HepG2 (cell line): Measurements from ENCODE around the gene RELL1. TPM values are rescaled to one million over a fixed set of nuclear protein-coding genes. Genes with fewer than 3 reads are reported as not detected.

Experiments
- AGO1 ChIP-seq: fragments of 200-400 bp; formaldehyde crosslinking; IDR thresholded peaks from 2 replicates; pipeline ENCODE4 v1.6.1; 2017; ENCODE audit warnings: mild to moderate bottlenecking, low read depth, low read length, moderate library complexity; ENCODE audit not compliant: poor library complexity, severe bottlenecking
- ATF7-NPFF ChIP-seq: sonication (generic); formaldehyde crosslinking; IDR thresholded peaks from 2 replicates; pipeline ENCODE4 v1.8.1; 2023; ENCODE audit warnings: mild to moderate bottlenecking, low read depth, missing genetic modification reagents, moderate library complexity
- ATRX ChIP-seq: sonication (generic); formaldehyde crosslinking; IDR thresholded peaks from 2 replicates; pipeline ENCODE4 v1.4.0; 2020; ENCODE audit warnings: missing genetic modification reagents, borderline replicate concordance
- GTF3A ChIP-seq: sonication (generic); formaldehyde crosslinking; conservative IDR thresholded peaks from 2 replicates; pipeline ENCODE4 v1.4.0; 2020; ENCODE audit warnings: mild to moderate bottlenecking, missing genetic modification reagents
- KAT2B ChIP-seq: fragments of 150-350 bp; IDR thresholded peaks from 2 replicates; pipeline ENCODE4 v1.6.1; 2014; ENCODE audit warnings: low read depth, low read length, borderline replicate concordance
- MAFG ChIP-seq: sonication (generic); formaldehyde crosslinking; IDR thresholded peaks from 2 replicates; pipeline ENCODE4 v1.5.1; 2020; ENCODE audit warnings: mild to moderate bottlenecking, missing genetic modification reagents
- MAFK ChIP-seq, 2 experiments: IDR thresholded peaks in 1 of 2; conservative IDR thresholded peaks in 1 of 2; 2 replicates each; pipeline ENCODE4 v1.6.1; 2011; ENCODE audit warnings: improper control_type of control experiment in 2 of 2, low read length in 2 of 2
- MBNL3 ChIP-seq: fragments of 250-450 bp; sonication (Bioruptor Pico); conservative IDR thresholded peaks from 2 replicates; pipeline ENCODE4 v1.8.0; 2022; ENCODE audit warnings: mild to moderate bottlenecking, inconsistent platforms
- MED1 ChIP-seq: sonication (generic); formaldehyde crosslinking; IDR thresholded peaks from 2 replicates; pipeline ENCODE4 v1.4.0; 2020; ENCODE audit warnings: missing genetic modification reagents
- NFYB ChIP-seq: sonication (generic); formaldehyde crosslinking; IDR thresholded peaks from 2 replicates; pipeline ENCODE4 v1.4.0; 2020; ENCODE audit warnings: missing genetic modification reagents
- NR2F2 ChIP-seq: IDR thresholded peaks from 2 replicates; pipeline ENCODE4 v1.6.1; 2012; ENCODE audit warnings: low read depth, inconsistent platforms, borderline replicate concordance
- POLR2G ChIP-seq: fragments of 200-400 bp; formaldehyde crosslinking; IDR thresholded peaks from 2 replicates; pipeline ENCODE4 v1.6.1; 2018; ENCODE audit warnings: mild to moderate bottlenecking, low read depth, low read length, moderate library complexity
- RFXAP ChIP-seq: sonication (generic); formaldehyde crosslinking; IDR thresholded peaks from 2 replicates; pipeline ENCODE4 v1.4.0; 2020; ENCODE audit warnings: missing genetic modification reagents, borderline replicate concordance
- STAG1 ChIP-seq: sonication (generic); formaldehyde crosslinking; IDR thresholded peaks from 2 replicates; pipeline ENCODE4 v1.4.0; 2020; ENCODE audit warnings: missing genetic modification reagents
- TAF15 ChIP-seq: fragments of 200-400 bp; formaldehyde crosslinking; IDR thresholded peaks from one replicate; pipeline ENCODE4 v1.6.1; 2018; ENCODE audit warnings: mild to moderate bottlenecking, low read depth, low read length; ENCODE audit not compliant: poor library complexity, severe bottlenecking
- ZFP37 ChIP-seq: sonication (generic); formaldehyde crosslinking; IDR thresholded peaks from 2 replicates; pipeline ENCODE4 v1.4.0; 2020; ENCODE audit warnings: missing genetic modification reagents, borderline replicate concordance
- ZKSCAN5 ChIP-seq: sonication (generic); formaldehyde crosslinking; IDR thresholded peaks from 2 replicates; pipeline ENCODE4 v1.5.1; 2020; ENCODE audit warnings: mild to moderate bottlenecking, missing genetic modification reagents
- ZNF12 ChIP-seq: sonication (generic); formaldehyde crosslinking; IDR thresholded peaks from 2 replicates; pipeline ENCODE4 v1.5.0; 2020; ENCODE audit warnings: missing genetic modification reagents
- ZNF7 ChIP-seq: IDR thresholded peaks from 2 replicates; pipeline ENCODE4 v1.6.1; 2016; ENCODE audit warnings: missing biosample characterization, missing genetic modification reagents
- ZNF713 ChIP-seq: sonication (generic); formaldehyde crosslinking; IDR thresholded peaks from 2 replicates; pipeline ENCODE4 v1.4.0; 2020; ENCODE audit warnings: mild to moderate bottlenecking, missing genetic modification reagents
- polyA plus RNA-seq, 8 experiments: library from polyadenylated mRNA; depleted of rRNA in 3 of 8; stranded (reverse) in 7 of 8; unstranded in 1 of 8; fragments of >200 nt; fragmentation: Illumina TruSeq in 4 of 8; extraction: Trizol in 4 of 8; gene quantifications; 2 replicates each; pipeline versions ENCODE4 v1.2.1 to v1.2.3, GENCODE V29; 2011 to 2016; ENCODE audit warnings: low read depth in 4 of 8, missing spikeins in 1 of 8, mixed read lengths in 1 of 8; ENCODE audit not compliant: insufficient read depth in 1 of 8
- total RNA-seq, 5 experiments: library from RNA; depleted of rRNA; stranded (reverse); fragments of >200 nt; fragmentation: Illumina TruSeq; extraction: Trizol; gene quantifications; 2 replicates each; pipeline ENCODE4 v1.2.3, GENCODE V29; 2016; ENCODE audit warnings: low read depth in 1 of 5
- TF ChIP-seq, protein P1 (sequence below): sonication (generic); formaldehyde crosslinking; IDR thresholded peaks from 2 replicates; pipeline ENCODE4 v1.9.0; 2021; ENCODE audit warnings: missing genetic modification reagents, borderline replicate concordance
- TF ChIP-seq, protein P2 (sequence below): sonication (generic); formaldehyde crosslinking; IDR thresholded peaks from 2 replicates; pipeline ENCODE4 v1.9.0; 2021; ENCODE audit warnings: mild to moderate bottlenecking, missing genetic modification reagents

RELL1 gene
- total and polyA plus RNA-seq, 2 of the 13 experiments (the other 11 are each of a cell fraction or from before 2014, with no cell fraction given), result 8.4 to 58.4 TPM

DNA sequence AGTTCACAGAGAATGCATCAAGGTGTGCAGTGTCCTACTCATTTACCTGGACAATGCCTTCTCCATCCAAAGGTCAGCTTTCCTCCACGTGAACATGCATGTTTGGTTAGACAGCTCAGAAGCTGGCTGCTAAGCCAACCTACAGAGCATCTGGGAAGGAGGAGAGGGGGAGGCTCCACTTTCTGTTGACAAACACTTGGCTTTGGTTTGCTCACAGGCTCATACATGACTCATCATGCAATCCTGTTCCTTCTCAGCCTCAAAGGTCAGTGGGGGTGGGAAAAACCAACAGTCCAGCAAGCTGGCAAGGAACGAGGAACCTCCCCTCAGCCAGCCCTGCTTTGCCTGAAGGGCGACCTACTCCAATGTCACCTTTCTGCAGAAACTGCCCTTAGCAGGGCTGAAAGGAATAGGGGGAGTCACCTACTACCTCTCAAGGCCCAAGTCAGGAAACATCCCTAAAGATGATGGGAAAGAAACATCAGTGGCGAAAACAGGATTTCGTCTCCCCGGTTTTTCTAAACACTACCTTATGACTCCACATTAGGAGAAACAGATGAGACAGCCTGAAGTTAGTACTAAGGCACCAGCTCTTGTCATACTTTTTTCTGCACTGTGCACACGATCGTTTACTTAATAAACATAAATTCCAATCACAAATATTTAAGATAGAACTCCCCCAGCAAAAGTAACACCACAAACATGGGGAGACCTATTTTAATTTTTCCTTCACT lies 37.9 kb downstream of the RELL1 start (continued):
- TF ChIP-seq, protein P1, sequence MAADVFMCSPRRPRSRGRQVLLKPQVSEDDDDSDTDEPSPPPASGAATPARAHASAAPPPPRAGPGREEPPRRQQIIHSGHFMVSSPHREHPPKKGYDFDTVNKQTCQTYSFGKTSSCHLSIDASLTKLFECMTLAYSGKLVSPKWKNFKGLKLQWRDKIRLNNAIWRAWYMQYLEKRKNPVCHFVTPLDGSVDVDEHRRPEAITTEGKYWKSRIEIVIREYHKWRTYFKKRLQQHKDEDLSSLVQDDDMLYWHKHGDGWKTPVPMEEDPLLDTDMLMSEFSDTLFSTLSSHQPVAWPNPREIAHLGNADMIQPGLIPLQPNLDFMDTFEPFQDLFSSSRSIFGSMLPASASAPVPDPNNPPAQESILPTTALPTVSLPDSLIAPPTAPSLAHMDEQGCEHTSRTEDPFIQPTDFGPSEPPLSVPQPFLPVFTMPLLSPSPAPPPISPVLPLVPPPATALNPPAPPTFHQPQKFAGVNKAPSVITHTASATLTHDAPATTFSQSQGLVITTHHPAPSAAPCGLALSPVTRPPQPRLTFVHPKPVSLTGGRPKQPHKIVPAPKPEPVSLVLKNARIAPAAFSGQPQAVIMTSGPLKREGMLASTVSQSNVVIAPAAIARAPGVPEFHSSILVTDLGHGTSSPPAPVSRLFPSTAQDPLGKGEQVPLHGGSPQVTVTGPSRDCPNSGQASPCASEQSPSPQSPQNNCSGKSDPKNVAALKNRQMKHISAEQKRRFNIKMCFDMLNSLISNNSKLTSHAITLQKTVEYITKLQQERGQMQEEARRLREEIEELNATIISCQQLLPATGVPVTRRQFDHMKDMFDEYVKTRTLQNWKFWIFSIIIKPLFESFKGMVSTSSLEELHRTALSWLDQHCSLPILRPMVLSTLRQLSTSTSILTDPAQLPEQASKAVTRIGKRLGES (CRISPR knock-in tag), result no peak
- TF ChIP-seq, protein P2, sequence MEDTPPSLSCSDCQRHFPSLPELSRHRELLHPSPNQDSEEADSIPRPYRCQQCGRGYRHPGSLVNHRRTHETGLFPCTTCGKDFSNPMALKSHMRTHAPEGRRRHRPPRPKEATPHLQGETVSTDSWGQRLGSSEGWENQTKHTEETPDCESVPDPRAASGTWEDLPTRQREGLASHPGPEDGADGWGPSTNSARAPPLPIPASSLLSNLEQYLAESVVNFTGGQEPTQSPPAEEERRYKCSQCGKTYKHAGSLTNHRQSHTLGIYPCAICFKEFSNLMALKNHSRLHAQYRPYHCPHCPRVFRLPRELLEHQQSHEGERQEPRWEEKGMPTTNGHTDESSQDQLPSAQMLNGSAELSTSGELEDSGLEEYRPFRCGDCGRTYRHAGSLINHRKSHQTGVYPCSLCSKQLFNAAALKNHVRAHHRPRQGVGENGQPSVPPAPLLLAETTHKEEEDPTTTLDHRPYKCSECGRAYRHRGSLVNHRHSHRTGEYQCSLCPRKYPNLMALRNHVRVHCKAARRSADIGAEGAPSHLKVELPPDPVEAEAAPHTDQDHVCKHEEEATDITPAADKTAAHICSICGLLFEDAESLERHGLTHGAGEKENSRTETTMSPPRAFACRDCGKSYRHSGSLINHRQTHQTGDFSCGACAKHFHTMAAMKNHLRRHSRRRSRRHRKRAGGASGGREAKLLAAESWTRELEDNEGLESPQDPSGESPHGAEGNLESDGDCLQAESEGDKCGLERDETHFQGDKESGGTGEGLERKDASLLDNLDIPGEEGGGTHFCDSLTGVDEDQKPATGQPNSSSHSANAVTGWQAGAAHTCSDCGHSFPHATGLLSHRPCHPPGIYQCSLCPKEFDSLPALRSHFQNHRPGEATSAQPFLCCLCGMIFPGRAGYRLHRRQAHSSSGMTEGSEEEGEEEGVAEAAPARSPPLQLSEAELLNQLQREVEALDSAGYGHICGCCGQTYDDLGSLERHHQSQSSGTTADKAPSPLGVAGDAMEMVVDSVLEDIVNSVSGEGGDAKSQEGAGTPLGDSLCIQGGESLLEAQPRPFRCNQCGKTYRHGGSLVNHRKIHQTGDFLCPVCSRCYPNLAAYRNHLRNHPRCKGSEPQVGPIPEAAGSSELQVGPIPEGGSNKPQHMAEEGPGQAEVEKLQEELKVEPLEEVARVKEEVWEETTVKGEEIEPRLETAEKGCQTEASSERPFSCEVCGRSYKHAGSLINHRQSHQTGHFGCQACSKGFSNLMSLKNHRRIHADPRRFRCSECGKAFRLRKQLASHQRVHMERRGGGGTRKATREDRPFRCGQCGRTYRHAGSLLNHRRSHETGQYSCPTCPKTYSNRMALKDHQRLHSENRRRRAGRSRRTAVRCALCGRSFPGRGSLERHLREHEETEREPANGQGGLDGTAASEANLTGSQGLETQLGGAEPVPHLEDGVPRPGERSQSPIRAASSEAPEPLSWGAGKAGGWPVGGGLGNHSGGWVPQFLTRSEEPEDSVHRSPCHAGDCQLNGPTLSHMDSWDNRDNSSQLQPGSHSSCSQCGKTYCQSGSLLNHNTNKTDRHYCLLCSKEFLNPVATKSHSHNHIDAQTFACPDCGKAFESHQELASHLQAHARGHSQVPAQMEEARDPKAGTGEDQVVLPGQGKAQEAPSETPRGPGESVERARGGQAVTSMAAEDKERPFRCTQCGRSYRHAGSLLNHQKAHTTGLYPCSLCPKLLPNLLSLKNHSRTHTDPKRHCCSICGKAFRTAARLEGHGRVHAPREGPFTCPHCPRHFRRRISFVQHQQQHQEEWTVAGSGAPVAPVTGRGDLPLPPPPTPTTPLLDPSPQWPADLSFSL (CRISPR knock-in tag), result no peak
- TF ChIP-seq RFXAP (CRISPR knock-in tag) (no peak), ATF7-NPFF (CRISPR knock-in tag) (no peak), ZFP37 (CRISPR knock-in tag) (no peak), TAF15 (no peak), MAFK (conservative IDR thresholded peaks at IDR 0.05 in 1 of 2, IDR thresholded peaks at IDR 0.05 in 1 of 2; ENCODE audit: low read length in 2 of 2) (no peak; a peak in 1 of 4 replicates), AGO1 (no peak), MBNL3 (CRISPR knock-in tag) (no peak), ZNF12 (CRISPR knock-in tag) (peak; percentile 64; the same call in 1 of the 2 replicates), MED1 (CRISPR knock-in tag) (peak; percentile 69), POLR2G (no peak), GTF3A (no peak), NR2F2 (peak; percentile 84), MAFG (no peak), NFYB (CRISPR knock-in tag) (no peak), ZKSCAN5 (CRISPR knock-in tag) (no peak), ZNF7 (CRISPR knock-in tag) (peak; percentile 53; the same call in 1 of the 2 replicates), STAG1 (CRISPR knock-in tag) (no peak), ATRX (CRISPR knock-in tag) (no peak), KAT2B (no peak), ZNF713 (CRISPR knock-in tag) (0 out of 2 replicates have a peak, but pooled peaks have one; percentile 49)
